ENCODE results near the gene NOVA1.

The NOVA1 gene

DNA sequence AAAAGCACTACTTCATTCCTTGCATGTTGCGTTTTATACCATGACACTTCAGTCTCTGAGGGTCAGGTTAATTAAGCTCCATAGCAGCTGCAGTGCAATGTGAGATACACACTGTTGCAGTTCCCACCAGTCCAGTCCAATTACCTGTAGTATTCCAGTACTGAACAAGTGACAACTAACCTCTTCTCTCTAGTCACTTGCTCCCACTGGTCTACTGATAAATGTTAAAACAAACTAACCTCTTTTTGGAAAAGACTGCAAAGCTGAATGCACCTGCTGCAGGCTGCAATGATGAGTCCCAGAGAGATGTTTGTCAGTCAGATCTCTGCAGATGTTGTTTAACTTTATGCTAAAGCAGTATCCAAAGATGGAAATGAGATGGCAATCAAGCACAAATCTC lies 7.9 kb downstream of the NOVA1 start:
- DNase-seq, result no peak

DNA sequence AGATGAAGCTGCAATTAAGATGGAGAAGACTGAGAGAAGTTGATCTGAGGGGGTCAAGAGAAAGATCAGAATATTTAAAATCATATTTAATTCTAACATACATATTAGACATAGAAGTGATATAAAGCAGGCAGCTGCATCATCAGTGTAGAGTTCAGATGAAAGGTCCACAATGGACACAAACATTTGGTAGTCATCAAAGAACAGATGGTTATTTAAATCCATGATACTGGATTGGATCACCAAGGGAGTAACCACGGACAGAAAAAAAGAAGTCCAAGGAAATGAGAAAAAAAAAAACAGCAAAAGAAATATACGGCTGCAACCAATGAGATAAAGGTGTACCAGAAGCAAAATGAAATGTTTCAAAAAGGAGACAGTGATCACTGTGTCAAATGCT lies 20.1 kb downstream of the NOVA1 start:
- DNase-seq, result no peak

DNA sequence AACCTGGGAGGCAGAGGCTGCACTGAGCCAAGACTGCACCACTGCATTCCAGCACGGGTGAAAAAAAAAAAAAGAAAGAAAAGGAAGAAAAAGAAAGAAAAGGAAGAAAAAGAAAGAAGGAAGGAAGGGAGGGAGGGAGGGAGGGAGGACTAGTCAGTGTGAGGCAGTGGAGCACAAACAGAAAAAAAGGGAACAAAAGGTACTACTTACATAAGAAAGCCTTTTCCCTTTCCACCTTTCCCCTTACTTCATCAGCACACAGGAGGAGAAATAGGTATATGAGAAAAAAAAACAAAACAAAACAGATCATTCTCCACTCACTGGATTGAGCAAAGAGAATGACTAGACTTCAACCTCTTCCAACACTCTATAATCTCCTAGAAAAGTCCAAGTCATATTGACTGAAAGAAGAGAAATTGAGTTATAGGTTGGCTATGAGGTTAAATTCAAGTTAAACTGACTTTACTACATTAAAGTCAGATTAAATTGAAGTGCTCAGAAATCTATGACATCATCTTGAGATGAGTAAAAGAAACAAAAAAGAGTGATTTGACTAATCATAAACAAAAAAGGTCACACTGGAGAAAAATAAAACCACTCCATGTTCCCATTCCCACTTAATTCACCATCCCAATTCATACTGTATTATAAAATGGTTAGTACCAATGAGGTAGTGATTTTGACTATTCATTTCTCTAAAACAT lies 43.6 kb downstream of the NOVA1 start:
- DNase-seq, result no peak

DNA sequence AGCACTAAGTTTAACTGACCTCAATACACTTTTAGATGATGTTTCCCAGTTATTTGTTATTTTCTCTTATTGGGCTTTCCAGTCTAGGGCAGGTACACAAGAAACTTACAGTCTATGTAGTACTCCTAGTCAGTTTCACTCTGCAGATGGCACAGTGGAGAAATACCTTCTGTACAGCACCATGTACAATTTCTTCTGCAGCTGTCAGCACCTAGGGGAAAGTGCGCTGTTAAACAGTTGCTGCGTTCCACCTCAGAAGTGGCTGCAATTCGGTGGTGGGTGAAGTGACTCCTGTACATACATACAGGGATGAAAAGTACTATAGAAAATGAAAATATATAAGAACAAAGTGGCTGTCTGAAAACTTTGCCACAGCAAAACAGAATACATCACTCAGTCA lies 48.3 kb downstream of the NOVA1 start:
- no peak for DNase-seq

DNA sequence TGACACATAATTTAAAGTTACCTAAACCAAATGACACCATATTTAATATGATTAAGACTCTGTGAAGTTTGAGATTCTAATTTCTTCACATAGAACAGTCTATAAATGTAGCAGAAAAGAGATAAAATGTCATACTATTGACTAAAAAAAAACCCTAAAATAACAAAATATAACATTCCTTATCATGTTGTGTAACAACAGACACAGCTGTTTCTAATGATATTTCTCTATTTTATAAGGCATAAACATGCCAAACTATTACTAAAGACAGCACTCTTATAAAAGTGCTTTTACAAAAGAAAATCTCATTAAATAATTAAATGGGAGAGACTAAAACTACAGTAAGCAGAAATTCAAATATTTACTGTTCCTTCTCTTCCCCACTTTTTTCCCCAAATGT lies 49.4 kb downstream of the NOVA1 start:
- DNase-seq, result no peak

DNA sequence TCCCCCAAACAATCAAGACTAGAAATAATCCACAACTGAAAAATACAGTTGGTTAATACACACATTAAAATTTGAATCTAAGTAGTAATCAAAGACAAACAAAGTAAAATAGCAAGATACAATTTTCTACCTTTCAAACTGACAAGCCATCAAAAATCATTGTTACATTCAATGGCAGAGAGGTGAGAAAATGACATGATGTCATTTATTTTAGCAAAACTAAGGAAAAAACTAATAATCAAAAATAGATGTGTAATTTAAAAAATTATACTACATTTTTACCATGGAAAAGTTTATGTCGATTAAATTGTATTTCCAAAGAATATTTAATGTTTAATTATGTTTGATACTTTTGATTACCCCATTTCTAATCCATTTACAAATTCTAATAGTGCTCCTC lies 59.7 kb downstream of the NOVA1 start:
- DNase-seq, result no peak

DNA sequence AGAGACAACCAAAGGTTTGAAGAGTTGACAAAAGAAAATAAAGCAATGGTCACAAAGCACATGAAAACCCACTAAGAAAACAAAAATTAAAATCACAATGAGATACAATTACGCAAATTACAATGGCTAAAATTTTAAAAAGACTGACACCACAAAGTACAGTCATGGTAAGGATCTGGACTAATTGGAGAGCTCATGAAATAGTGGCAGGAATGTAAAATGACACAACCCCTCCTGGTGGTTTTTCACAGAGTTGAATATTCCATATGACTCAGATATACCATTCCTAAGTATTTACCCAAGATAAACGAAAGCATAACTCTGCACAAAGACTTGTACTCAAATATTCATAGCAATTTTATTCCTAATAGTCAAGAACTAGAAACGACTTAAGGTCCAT lies 65.9 kb downstream of the NOVA1 start:
- DNase-seq, result no peak

DNA sequence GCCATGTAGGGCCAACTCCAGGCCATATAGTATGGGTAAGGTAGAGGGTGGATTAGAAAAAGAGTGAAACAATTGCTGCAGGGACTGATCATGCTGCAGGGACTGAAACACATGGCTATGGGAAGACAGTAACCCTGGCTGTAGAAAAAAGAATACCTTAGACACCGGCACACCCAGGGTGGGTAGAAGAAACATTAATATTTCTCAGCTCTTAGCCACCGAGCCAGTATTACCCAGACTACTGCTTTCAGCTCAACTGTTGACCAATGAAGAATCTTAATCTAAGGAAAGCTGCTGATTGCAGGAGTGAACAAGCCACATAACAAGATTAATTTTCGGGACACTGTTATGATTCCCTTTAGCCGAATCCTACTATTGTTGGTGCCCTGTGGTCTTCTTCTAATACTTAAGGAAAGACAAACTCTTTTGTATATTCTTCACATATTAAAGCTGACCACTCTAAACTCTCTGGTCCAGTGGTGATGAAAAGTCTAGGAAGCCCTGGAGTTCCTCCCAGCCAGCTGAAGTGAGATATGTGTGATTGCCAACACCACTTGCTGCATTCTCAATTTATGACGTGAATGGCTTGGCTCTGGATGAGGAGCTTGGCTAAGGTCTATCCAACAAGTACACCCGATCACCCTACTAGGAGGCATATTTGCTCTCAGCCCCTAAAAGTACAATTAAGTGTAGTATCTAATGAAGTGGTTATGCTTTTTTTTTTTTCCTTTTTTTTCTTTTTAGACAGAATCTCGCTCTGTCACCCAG lies 69.2 kb downstream of the NOVA1 start:
- DNase-seq, result no peak

DNA sequence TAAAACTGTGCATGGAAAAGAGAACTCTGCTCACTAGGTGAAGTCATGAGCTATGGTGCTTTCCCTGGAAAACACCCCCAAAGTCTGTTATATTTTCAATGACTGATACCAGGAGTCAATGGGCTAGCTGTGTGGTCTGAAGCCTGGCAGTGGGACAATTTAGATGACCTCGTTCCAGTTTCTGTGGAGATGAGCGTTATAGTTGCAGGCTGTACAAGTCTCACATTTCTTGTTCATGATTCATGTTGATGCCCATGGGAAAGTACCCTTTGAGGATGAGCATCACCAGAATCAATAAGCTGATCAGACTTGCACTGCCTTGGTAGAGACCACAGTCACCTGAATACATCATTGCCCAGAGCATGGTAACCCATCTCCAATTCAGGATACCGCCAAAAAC lies 70.7 kb downstream of the NOVA1 start:
- no peak for DNase-seq

DNA sequence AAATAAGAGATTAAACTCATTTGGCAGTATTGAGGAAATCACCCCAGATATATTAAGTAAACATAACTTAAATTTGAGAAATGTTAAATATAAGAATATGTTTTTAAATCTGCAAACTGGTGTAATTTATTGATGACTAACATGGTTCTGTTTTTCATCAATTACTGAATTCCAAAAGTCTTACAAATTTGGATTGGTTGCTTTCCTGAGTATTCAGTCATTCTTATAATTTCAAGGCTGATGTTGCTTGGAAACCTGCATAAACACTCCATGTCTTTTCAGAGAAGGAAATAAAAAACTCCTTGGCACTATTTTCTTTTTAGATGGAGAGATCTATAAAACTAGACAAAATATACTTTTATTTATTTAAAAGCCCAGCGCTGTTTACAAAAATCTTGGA lies 71.7 kb downstream of the NOVA1 start:
- DNase-seq, result no peak

DNA sequence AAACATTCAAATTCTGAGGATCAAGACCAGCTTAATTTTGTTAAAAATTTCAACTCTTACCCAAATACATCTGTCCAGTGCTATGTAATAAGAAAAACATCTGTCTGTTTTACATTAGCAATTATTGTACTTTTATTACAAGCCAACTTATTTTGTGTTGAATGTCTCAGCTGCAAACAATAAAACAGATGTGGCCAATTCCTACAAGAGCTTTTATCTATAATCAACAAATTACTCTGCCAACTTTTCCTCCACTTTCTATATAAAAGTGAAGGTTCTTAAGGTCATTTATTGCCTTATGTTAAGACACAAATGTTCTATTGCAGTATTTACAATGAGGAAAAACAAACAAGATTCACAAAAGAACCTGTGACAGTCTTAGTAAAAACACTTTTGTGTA lies 72.7 kb downstream of the NOVA1 start:
- no peak for DNase-seq

DNA sequence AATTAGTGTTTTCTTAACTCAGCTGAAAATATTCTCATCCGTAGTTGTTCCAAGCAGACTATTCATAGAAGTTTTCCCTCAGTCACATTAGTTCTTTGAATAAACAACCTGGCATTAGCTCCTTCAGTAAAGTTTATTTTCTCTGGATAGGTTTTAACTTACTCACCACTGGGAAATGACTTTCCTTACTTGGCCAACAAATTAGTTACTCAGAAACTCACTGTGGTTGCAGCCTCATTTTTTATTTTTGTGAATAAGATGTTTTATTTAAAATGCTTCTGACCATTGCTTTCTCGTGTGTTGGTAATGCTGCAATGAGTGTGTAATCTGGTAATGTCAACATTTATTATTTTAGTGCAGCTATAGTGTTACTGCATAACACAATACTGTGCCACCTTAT lies 74.9 kb downstream of the NOVA1 start:
- DNase-seq, result no peak

DNA sequence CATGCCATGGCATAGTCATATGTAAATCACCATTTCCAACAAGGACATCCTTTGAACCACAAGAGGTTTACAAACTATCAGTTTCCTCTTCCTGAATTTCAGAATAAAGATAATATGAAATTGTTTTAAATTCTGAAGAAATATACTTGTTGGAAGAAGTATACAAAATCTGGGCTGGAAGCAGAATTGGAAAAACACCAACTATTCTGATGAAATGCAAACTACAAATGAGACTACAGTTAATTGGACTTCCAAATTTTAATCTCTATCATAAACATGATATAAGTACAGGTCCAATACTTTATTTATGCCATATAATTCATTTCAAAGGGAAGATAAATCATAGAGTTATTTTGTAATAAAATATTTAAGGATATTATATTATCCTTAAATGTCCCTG lies 80.1 kb downstream of the NOVA1 start:
- no peak for DNase-seq

DNA sequence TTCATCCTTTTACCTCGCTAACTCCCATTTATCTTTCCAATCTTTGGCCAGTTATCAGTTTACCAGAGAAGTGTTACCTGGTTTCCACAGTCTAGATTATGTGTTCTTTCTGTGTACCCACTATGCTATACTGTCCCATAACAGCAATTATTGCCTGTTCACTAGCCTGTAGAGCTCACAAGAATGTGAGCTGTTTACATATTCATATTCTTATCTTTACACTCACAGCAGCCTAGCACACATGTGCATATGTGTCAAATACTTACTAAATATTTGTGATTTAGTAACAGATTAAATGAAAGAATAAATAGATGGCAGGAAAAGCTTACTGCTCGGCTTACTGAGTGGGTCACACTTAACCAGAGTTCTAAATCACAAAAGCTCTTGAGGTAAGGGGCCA lies 97.8 kb downstream of the NOVA1 start:
- no peak for DNase-seq

DNA sequence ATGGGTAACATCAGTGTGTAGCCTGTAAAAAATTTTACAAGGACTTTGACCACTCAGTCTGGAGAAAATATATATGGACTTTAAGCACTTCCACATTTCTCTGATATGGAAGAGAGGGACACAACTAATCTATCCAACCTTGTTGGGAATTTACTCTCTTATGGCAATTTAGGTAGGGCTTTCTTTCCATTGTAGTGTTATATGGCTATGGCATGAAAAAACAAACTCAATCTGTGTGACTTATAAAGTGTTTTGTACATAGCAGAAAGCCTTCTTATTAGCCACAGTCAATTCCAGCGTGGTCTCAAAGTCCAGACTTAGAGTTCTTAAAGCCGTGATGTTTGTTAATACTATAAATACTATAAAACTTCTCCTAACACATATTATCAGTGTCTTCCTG lies 98.3 kb downstream of the NOVA1 start:
- no peak for DNase-seq

DNA sequence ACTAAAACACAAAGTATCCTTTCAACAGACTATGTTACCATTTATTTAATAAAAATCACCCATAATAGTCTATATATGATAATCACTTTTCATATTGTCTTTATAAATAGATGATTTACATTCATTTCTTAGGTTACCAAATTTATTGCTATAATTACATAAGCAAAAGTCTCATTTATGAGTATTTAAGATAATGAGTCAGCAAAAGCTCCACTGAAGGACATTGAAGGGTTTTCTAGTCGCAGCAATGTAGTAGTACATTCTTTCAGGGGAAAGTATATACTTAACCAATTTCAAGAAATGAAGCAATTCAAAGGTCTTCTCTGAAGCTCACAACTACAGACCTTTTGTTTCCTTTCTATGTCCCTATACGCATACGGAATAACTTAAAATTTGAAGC lies 110.9 kb downstream of the NOVA1 start:
- DNase-seq, result no peak

DNA sequence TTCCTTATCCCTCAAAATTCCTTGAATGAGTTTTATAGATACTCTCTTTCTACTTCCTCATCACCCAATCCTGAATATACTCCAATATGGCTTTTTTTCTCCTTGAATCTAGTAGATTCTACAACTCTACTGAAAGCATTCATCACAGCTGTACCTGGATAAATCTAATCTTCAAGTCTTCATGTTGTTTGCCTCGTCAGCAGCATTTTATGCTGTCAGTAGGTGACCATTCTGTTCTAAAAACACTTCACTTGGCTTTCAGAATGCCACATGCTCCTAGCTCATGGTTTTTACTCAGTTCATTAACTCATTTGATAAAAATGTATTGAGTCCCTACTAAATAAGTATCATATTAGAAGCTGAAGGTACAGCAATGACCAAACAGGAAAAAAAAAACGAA lies 113.3 kb downstream of the NOVA1 start:
- DNase-seq, result no peak

DNA sequence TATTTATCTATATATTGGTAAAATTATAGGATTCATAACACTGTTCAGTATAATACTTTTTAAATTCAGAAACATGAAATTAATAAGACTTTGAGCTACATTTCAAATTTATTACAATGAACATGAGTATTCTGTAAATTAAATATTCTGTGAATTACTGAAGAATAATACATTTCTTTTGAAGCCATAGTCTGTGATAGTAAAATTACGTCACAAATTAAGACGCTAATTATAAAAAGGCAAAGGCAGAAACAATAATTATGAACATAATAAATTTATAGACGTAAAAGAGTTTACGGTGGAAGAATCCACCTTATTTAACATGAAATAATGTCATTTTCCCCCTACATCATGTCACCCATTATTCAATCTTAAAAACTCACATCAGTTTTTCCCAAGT lies 118.9 kb downstream of the NOVA1 start:
- DNase-seq, result no peak

DNA sequence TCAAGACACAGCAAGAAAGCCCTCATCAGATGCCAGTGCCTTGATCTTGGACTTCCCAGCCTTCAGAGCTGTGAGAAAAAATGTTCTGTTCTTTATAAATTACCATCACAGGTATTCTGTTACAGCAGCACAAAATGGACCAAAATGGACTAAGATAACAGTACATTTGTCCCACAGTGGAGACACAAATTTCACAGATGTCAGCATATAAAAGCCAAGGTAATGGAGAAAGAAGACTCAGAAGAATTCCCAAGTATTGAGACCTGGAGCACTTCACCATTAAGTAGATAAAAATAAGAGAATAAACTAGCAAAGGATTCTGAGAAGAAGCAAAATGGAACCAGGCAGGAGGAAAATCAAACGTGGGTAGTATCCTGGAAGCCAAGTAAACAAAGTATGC lies 131.0 kb downstream of the NOVA1 start:
- no peak for DNase-seq

DNA sequence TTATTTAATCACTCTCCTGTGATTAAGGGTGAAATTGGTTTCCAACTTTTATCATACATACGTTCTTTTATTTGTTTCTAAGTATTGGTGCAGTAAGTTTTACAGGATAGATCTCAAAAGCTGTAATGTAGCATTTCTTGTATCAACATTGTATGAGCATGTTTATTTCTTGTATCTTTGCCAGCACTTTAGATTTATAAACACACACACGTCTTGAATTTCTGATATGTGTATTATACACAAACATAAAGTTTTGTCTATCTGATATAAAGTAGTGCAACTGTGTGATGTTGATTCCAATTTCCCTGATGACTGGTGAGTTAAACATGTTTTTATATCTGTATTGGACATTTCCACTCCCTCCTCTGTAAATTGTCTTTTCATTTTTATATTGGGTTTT lies 134.7 kb downstream of the NOVA1 start:
- DNase-seq, result no peak

DNA sequence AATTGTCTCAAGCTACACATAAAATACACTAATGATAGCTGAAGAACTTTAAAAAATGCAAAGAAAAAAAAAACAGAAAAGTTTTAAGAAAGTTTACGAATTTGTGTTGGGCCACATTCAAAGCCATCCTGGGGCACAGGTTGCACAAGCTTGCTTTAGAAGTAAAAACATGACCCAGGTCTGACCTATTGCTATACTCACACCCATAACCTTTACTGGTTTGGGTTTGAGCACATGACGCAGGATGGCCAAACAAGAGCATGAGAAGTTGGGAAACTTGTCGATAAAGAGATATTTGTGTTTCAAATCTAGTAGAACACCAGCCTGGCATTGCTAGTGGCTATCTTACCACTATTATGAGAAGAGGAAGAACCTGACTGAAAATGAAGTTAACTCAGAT lies 143.7 kb downstream of the NOVA1 start:
- DNase-seq, result no peak

DNA sequence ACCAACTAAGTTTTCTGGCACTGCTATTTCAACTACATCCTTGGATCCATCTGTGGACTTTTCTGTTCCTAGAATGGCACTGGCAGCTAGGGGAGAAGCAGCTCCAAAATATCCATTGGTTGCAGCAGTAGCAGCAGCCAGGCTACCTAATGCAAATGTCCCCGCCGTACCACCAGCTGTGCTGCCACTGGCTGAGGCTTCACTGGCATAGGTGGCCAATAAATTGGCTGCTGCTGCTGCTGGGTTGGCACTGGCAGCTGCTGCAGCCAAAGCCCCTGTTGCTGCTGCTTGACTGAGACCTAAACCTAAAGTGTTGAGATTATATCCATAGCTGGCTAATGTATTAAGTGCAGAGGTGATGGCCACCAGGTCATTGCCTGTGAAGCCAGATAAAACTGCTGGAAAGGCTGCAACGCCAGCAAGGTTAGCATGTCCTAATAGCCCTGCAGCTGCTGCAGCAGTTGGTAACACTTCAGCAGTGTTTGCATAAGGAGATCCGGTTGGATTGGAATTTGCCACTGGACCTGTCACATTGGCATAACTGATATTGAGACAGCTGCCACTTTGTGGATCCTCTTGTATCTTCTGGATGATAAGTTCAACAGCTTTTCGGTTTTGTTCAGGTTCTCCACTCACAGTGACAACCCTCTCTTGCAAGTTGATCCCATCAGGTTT lies 149.5 kb downstream of the NOVA1 start:
- DNase-seq, result no peak

DNA sequence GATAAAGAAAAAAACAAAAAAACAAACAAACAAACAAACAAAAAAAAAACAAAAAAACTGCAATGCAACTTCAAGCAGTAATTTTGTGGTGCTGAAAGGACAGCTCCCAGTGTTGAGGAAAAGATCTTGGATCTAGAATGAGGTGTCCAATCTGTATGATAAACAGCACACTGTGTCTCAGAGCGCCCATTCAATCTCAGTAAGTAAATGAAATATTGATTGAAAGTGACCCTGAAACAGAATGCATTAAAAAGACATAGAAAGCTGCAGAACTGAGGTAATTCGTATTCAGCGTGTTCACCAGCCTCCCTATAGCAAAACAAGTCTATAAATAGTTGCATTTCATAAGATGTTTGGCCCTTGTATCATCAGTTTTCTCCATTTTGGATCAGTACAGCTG lies 153.0 kb downstream of the NOVA1 start:
- DNase-seq, result no peak

DNA sequence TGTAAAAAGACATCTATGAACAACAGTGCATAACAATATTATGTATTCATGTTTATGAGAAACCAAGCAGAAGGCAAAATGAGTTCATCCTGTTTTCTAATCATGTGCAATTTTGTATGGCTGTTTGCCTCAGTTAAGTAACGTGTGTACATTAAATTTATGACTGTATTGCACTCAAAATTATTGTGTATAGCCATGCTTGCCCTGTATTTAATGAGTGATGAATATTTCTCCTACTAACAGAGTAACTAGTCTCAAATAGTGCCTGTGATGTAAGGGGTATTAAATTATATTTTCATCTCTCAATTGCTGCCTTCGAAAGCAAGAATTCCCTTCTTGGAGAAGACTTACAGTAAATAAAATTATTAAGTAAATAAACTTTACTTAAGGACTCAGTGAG lies 154.2 kb downstream of the NOVA1 start:
- DNase-seq, result no peak

Measured in activated CD4-positive, alpha-beta T cell treated with anti-CD3 and anti-CD28 coated beads, Interleukin-2, amount 50 U/mL, for 16 hours (primary cell).